ENCODE data around the gene SNAP25. TPM values are rescaled to one million over a fixed set of nuclear protein-coding genes. Genes with fewer than 3 reads are reported as not detected.

The SNAP25 gene
- total RNA-seq, 1 donor from 2014 or later: not detected

- DNase-seq (ENCODE audit: low read depth in 2 of 2): no peak
Measured at GRCh38 chr20:10261702-10262101, 43.1 kb downstream of the SNAP25 start.

- no peak for DNase-seq (ENCODE audit: low read depth in 2 of 2)
Measured at GRCh38 chr20:10263385-10264165, 44.9 kb downstream of the SNAP25 start.

GRCh38 chr20:10264166-10264558, 45.5 kb downstream of the SNAP25 start:
- DNase-seq (ENCODE audit: low read depth in 2 of 2): no peak

GRCh38 chr20:10268636-10269035, 50.0 kb downstream of the SNAP25 start:
- no peak for DNase-seq (ENCODE audit: low read depth in 2 of 2)

- DNase-seq (ENCODE audit: low read depth in 2 of 2): no peak
Measured at GRCh38 chr20:10270630-10271029, 52.0 kb downstream of the SNAP25 start.

GRCh38 chr20:10271494-10272219, 53.0 kb downstream of the SNAP25 start:
- DNase-seq (ENCODE audit: low read depth in 2 of 2): no peak

GRCh38 chr20:10276878-10277580, 58.4 kb downstream of the SNAP25 start:
- no peak for DNase-seq (ENCODE audit: low read depth in 2 of 2)

GRCh38 chr20:10277616-10278015, 59.0 kb downstream of the SNAP25 start:
- no peak for DNase-seq (ENCODE audit: low read depth in 2 of 2)

GRCh38 chr20:10278412-10278811, 59.8 kb downstream of the SNAP25 start:
- DNase-seq (ENCODE audit: low read depth in 2 of 2): no peak

GRCh38 chr20:10280018-10280908, 61.6 kb downstream of the SNAP25 start:
- DNase-seq (ENCODE audit: low read depth in 2 of 2): no peak

- DNase-seq (ENCODE audit: low read depth in 2 of 2): no peak
Measured at GRCh38 chr20:10281911-10282310, 63.3 kb downstream of the SNAP25 start.

- no peak for DNase-seq (ENCODE audit: low read depth in 2 of 2)
Measured at GRCh38 chr20:10282979-10283456, 64.4 kb downstream of the SNAP25 start.

- no peak for DNase-seq (ENCODE audit: low read depth in 2 of 2)
Measured at GRCh38 chr20:10286356-10286755, 67.7 kb downstream of the SNAP25 start.

GRCh38 chr20:10288421-10288820, 69.8 kb downstream of the SNAP25 start:
- no peak for DNase-seq (ENCODE audit: low read depth in 2 of 2)

GRCh38 chr20:10288954-10289646, 70.5 kb downstream of the SNAP25 start:
- no peak for DNase-seq (ENCODE audit: low read depth in 2 of 2)

- no peak for DNase-seq (ENCODE audit: low read depth in 2 of 2)
Measured at GRCh38 chr20:10291568-10292248, 73.1 kb downstream of the SNAP25 start.

- DNase-seq (ENCODE audit: low read depth in 2 of 2): no peak
Measured at GRCh38 chr20:10297223-10297622, 78.6 kb downstream of the SNAP25 start.

- DNase-seq (ENCODE audit: low read depth in 2 of 2): peak in 1 of 2 donors; percentile 39
Measured at GRCh38 chr20:10297684-10298240, 79.1 kb downstream of the SNAP25 start.

- no peak for DNase-seq (ENCODE audit: low read depth in 2 of 2)
Measured at GRCh38 chr20:10300582-10301446, 82.2 kb downstream of the SNAP25 start.

All from dermis microvascular lymphatic vessel endothelial cell (primary cell).